Stomach smooth muscle (tissue), 2 donors: ENCODE data around the gene SLC25A1.

Experiments used
- H3K27ac ChIP-seq: one replicate; pipeline ENCODE4 v1.7.0; 2013; ENCODE audit warnings: mild to moderate bottlenecking, low read length, inconsistent platforms
- H3K27me3 ChIP-seq, 2 donors: one replicate each; pipeline ENCODE4 v1.7.0; 2013; ENCODE audit warnings: low read length in 2 of 2; ENCODE audit not compliant: insufficient read depth in 2 of 2, control insufficient read depth in 1 of 2
- H3K36me3 ChIP-seq, 2 donors: one replicate each; pipeline ENCODE4 v1.7.0; 2013; ENCODE audit warnings: low read length in 2 of 2; ENCODE audit not compliant: control insufficient read depth in 2 of 2, insufficient read depth in 2 of 2
- H3K4me1 ChIP-seq: one replicate; pipeline ENCODE4 v1.7.0; 2013; ENCODE audit warnings: low read length; ENCODE audit not compliant: control insufficient read depth, insufficient read depth
- H3K4me3 ChIP-seq, 2 donors: one replicate each; pipeline ENCODE4 v1.7.0; 2013; ENCODE audit warnings: low read length in 2 of 2
- H3K9ac ChIP-seq, 2 donors: one replicate each; pipeline ENCODE4 v1.7.0; 2013; ENCODE audit warnings: low read length in 2 of 2, mild to moderate bottlenecking in 1 of 2
- H3K9me3 ChIP-seq, 2 donors: one replicate each; pipeline ENCODE4 v1.7.0; 2013; ENCODE audit warnings: low read length in 2 of 2; ENCODE audit not compliant: control insufficient read depth in 2 of 2
- donor health status: healthy.
- donor health status: Pancreatic carcinoma.

The SLC25A1 gene

DNA sequence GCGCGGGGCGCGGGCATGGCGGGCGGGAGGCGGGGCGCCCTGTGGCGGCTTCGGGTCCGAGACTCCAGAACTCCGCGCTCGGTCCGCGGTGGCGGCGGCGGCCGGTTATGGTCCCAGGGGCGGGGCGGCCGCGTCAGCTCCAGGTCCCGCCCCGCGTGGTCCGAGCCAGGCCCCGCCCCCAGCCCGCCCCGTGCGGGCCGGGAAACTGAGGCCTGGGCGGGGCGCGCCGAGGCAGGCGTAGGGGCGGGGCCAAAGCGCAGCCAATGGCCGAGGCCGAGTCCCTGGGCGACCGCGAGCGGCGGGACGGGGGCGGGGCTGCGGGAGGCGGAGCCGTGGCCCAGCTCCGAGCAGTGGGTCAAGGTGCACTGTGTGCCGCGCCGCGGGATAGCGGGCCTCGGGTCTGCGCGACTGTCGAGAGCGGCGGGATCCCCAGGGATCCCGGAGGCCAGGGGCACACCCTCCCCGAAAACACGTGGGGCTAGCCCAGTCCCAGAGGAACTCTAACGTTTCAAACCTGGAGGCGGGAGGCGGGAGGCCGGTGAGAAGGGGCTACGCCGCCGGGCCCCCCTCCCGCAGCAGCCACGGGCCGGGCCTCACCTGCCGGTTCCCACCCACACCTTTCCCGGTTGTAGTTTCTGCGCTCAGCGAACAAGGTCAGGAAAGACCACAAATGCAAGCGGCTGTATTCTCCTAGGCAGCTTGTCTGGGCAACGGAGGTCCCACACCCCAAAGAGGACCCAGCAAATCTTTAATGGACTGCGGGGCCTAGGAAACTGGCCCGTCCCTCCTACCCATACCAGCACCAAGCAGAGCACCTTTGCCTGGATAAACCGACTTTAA, at the start of gene SLC25A1:
Gene SLC25A1, minus strand, starts transcription at position 80 of the 840 bp plus-strand sequence. Its CDS starts 63 bp downstream, at position 17.
- H3K36me3 ChIP-seq = no peaks in the 10 kb centered on the region
- H3K9me3 ChIP-seq = no peaks in the 10 kb centered on the region
- no peaks in the 10 kb centered on the region for H3K27me3 ChIP-seq
- peak within 1 kb of the TSS; percentile 58 to 78 for H3K4me3 ChIP-seq
- H3K4me1 ChIP-seq = peaks cover 29% of the 10 kb centered on the region
- H3K27ac ChIP-seq = peak within 1 kb of the TSS; percentile 76
- peak within 1 kb of the TSS; percentile 64 for H3K9ac ChIP-seq

DNA sequence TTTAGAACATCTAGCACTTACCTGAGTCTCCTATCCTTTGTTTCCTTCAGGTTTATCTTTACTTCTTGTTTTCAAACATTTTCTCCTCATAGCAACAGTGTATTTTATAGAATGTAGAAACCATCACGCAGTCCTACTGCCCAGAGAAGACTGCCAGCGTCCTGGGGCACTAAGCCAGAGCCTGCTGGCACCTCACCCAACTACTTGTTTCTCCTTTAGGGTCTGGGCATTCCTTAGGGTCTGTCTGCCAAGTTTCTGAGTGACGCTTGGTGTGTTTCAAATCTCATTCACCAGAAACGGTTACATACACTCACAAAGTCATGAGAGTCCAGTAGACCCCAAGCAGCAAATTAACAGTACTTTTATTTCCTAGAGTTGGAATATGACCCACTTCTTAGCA, 49.6 kb upstream of the SLC25A1 start:
- H3K4me1 ChIP-seq = peaks cover 9% of the 10 kb centered on the region
- no peaks in the 10 kb centered on the region for H3K9me3 ChIP-seq
- H3K4me3 ChIP-seq = no peak overlapping the region
- H3K9ac ChIP-seq = no peak overlapping the region
- no peaks in the 10 kb centered on the region for H3K27me3 ChIP-seq
- H3K27ac ChIP-seq = no peak overlapping the region
- H3K36me3 ChIP-seq = peaks cover 4 to 10% of the 10 kb centered on the region in 2 donors

DNA sequence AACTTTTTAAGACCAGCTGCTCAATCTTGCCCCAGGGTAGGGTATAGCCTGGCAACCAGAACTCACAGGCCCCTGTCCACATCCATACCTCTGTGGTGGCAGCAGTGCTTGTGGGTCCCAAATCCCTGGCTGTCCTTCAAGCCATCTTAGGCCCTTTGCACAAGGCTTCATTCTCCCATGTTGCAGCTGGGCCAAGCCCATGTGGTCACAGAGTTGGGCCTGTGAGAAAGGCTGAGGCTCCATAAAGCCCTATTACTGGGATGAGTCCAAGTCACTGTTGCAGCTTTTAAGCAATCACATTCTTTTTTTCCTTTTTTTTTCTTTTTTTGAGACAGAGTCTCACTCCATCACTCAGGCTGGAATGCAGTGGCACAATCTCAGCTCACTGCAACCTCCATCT, 47.9 kb upstream of the SLC25A1 start:
- Histone ChIP-seq H3K9me3 (no peaks in the 10 kb centered on the region), H3K4me3 (no peak overlapping the region), H3K4me1 (peaks cover 9% of the 10 kb centered on the region), H3K27ac (no peak overlapping the region), H3K9ac (no peak overlapping the region), H3K27me3 (no peaks in the 10 kb centered on the region), H3K36me3 (peaks cover 16 to 21% of the 10 kb centered on the region in 2 donors)

DNA sequence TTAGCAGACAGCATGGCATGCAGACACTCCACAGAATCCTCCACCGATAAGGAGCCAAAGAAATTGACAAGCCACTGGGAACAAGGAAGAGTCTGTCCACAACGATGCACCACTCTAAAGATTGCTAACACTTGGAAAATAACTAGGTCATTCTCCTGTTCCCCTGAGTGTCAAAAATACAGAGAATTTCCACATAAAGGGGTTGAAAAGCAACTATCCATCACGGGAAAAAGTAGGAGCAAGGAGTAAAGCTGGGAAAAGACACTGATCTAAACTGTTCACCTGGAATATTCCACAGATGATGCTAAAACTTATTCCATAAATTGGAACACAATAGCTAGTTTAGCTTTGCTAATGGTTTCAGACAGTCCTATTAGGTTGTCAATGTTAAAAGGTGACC, 47.0 kb upstream of the SLC25A1 start:
- Histone ChIP-seq H3K36me3 (peaks cover 16 to 23% of the 10 kb centered on the region in 2 donors), H3K4me1 (peaks cover 9% of the 10 kb centered on the region), H3K27me3 (no peaks in the 10 kb centered on the region), H3K9ac (no peak overlapping the region), H3K9me3 (no peaks in the 10 kb centered on the region), H3K4me3 (no peak overlapping the region), H3K27ac (no peak overlapping the region)

DNA sequence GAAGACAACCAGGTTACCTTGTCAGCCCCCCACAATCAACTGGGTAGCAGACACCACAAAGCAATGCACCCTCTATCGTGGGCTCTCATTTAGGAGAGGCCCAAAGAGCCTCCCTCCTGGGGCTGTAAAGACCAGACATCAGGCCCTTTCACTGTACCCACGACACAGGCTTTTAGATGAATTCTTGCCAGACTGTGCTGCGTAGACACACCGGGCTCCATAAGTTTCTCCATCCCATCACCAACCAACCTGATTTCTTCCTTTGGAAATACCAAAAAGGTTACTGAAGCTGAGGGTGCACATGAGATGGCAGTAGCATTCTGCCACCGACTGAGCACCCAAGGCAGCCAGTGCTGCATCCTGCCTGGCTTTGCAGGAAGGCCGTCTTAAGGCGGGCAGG, 46.4 kb upstream of the SLC25A1 start:
- H3K36me3 ChIP-seq = peaks cover 16 to 24% of the 10 kb centered on the region in 2 donors
- peaks cover 9% of the 10 kb centered on the region for H3K4me1 ChIP-seq
- H3K9me3 ChIP-seq = no peaks in the 10 kb centered on the region
- no peak overlapping the region for H3K4me3 ChIP-seq
- H3K9ac ChIP-seq = no peak overlapping the region
- H3K27ac ChIP-seq = no peak overlapping the region
- H3K27me3 ChIP-seq = no peaks in the 10 kb centered on the region

DNA sequence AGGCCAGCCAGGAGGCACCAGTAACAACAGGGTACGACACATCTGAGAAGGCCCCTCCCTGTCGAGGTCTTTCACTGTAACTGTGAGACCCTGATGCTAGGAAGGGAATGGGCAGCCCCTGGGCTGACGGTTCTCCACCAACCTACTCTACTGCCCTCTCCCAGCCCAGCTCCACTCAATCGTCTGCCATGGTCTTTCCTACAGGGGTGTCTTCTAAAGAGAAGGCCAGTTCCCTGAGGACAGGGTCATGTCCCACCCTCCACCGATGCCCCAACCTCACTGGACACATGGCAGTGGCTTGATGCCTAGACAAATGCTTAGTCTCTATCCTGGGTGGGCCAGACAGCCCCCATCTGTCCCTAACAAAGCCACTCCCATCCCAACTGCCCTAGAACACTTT, 46.0 kb upstream of the SLC25A1 start:
- Histone ChIP-seq H3K36me3 (peaks cover 16 to 27% of the 10 kb centered on the region in 2 donors), H3K4me3 (no peak overlapping the region), H3K9me3 (no peaks in the 10 kb centered on the region), H3K27ac (no peak overlapping the region), H3K27me3 (no peaks in the 10 kb centered on the region), H3K4me1 (peaks cover 9% of the 10 kb centered on the region), H3K9ac (no peak overlapping the region)

DNA sequence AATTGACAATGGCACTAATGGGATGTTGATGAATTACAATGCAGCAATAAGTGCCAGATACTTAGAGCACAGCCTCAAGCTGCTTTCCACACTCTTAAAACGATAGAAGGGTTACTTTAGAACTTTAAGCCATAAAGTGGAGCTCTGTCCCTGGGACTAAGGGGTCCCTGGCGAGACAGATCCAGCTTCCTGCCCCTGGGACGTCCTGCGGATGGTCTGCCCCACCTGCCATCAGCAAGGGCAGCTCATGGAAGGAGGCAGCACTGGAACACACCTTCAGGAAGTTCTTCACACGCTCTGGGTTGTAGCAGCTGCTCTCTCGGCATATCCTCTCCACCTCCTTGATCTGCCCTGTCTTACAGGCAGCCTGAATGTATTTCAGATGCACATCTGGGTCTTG, 45.1 kb upstream of the SLC25A1 start:
- H3K4me3 ChIP-seq = no peak overlapping the region
- H3K27me3 ChIP-seq = no peaks in the 10 kb centered on the region
- H3K27ac ChIP-seq = no peak overlapping the region
- peaks cover 8% of the 10 kb centered on the region for H3K4me1 ChIP-seq
- H3K9me3 ChIP-seq = no peaks in the 10 kb centered on the region
- no peak overlapping the region for H3K9ac ChIP-seq
- H3K36me3 ChIP-seq = peaks cover 16 to 27% of the 10 kb centered on the region in 2 donors

DNA sequence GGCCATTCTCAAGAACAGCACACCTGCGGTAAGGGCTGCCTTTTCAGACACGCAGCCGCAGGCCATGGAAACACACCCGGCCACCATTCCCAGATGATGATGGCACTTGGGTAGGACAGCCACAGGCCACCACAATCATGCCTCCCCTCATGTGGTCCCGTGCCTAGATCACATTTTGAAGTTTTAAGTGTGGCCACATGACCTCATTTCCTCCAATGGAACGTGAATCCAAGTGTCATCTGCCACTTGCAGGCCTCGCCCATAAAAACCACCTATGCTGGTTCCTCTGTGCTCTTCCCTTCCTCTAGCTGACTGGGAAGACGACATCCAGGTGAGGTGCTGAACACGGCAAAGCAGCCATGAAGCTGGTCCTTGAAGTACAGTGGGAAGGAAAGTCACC, 44.6 kb upstream of the SLC25A1 start:
- peaks cover 16 to 27% of the 10 kb centered on the region in 2 donors for H3K36me3 ChIP-seq
- no peak overlapping the region for H3K27ac ChIP-seq
- H3K4me1 ChIP-seq = peaks cover 3% of the 10 kb centered on the region
- no peaks in the 10 kb centered on the region for H3K9me3 ChIP-seq
- H3K9ac ChIP-seq = no peak overlapping the region
- H3K27me3 ChIP-seq = no peaks in the 10 kb centered on the region
- H3K4me3 ChIP-seq = no peak overlapping the region

DNA sequence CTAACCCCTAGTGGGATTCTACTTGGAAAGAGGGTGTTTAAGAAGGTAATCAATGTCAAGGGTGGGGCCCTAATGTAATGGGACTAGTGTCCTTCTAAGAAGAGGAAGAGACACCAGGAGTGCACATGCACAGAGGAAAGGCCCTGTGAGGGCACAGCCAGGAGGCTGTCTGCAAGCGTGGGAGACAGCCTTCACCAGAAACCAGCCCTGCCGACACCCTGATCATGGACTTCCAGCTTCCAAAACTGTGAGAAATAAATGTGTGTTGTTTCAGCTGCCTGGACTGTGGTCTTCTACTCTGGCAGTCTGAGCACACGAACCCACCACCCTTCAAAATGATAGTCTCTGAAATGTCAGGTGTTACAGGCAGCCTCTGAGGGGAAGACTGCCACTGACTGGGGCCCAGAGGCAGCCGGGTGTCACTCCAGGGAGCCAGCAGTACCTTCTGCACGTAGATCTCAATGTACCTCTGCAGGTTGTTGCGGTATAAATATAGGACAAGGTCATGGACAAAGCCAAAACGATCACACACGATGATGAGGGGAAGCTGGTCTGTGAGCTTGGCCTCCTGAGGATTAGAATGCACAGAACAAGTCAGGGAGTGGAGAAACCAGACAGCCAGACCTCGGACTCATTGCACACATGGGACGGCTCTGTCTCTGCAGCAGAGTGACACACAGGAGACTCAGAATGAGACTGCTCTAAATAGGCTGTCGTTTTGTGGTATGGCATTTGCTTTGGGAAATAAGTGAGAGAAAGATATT, 43.9 kb upstream of the SLC25A1 start:
- Histone ChIP-seq H3K9ac (no peak overlapping the region), H3K36me3 (peaks cover 16 to 27% of the 10 kb centered on the region in 2 donors), H3K4me1 (no peaks in the 10 kb centered on the region), H3K27ac (no peak overlapping the region), H3K27me3 (no peaks in the 10 kb centered on the region), H3K4me3 (no peak overlapping the region), H3K9me3 (no peaks in the 10 kb centered on the region)

DNA sequence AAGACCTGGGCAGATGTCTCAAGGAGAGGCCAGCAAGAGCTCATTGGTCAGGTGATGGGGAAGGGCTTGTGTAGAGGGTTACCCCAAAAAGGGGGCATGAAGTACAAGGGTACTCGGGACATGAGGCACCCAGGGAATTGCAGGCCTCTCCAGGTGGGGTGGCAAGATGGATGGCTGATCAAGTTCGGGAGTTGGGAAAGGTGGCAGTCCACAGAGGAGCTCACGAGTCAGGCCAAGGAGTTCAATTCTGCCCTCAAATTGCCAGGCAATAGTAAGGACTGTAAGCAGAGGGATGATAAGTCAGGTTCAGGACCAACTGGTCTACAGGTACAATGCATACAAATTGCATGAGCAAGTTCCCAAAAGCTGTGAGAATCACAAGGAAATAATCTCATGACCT, 42.3 kb upstream of the SLC25A1 start:
- H3K9ac ChIP-seq = no peak overlapping the region
- no peaks in the 10 kb centered on the region for H3K27me3 ChIP-seq
- no peak overlapping the region for H3K27ac ChIP-seq
- H3K9me3 ChIP-seq = no peaks in the 10 kb centered on the region
- peaks cover 16 to 25% of the 10 kb centered on the region in 2 donors for H3K36me3 ChIP-seq
- H3K4me1 ChIP-seq = no peaks in the 10 kb centered on the region
- H3K4me3 ChIP-seq = no peak overlapping the region
